GM13977 (cell line): Measurements from ENCODE around the gene KRTAP10-8.

Experiments used
- DNase-seq: peaks from one replicate; pipeline ENCODE4 v3.0.0; 2012; ENCODE audit warnings: low spot score
- CTCF ChIP-seq: IDR thresholded peaks from 2 replicates; pipeline ENCODE4 v1.5.1; 2012; ENCODE audit warnings: mild to moderate bottlenecking, control low read depth; ENCODE audit not compliant: insufficient read depth; ENCODE audit errors: extremely low read depth, missing control alignments
- in situ Hi-C: fragments of 300-500 bp; cut with MboI; formaldehyde crosslinking; loops from one replicate; pipeline ENCODE4 v1.12.0; 2022; ENCODE audit warnings: low sequenced_read_pairs, low pct_unique_long_range_greater_than_20kb, mixed read lengths, inconsistent platforms; ENCODE audit not compliant: unreplicated experiment

Gene KRTAP10-8

GRCh38 chr21:44612029-44612486, at the start of gene KRTAP10-8:
Gene KRTAP10-8 (plus strand): TSS chr21:44612079. CDS start chr21:44612101, 22 bp downstream.
- DNase-seq = no peak
- in situ Hi-C loops = no loop called here

GRCh38 chr21:44564099-44564498, 47.8 kb upstream of the KRTAP10-8 start:
- in situ Hi-C loops = no loop called here
- DNase-seq = no peak
- TF ChIP-seq CTCF = no peak

More at GRCh38 chr21:44612029-44612486, at the start of gene KRTAP10-8:
- no peak for TF ChIP-seq CTCF

- in situ Hi-C loops = no loop called here
- no peak for DNase-seq
- no peak for TF ChIP-seq CTCF
Measured at GRCh38 chr21:44564886-44565598, 46.8 kb upstream of the KRTAP10-8 start.

- in situ Hi-C loops = no loop called here
- TF ChIP-seq CTCF = no peak
- no peak for DNase-seq
Measured at GRCh38 chr21:44566403-44566802, 45.5 kb upstream of the KRTAP10-8 start.

GRCh38 chr21:44567481-44568171, 44.3 kb upstream of the KRTAP10-8 start:
- no peak for DNase-seq
- in situ Hi-C loops = no loop called here
- TF ChIP-seq CTCF = no peak

GRCh38 chr21:44568261-44568660, 43.6 kb upstream of the KRTAP10-8 start:
- in situ Hi-C loops = no loop called here
- no peak for TF ChIP-seq CTCF
- DNase-seq = no peak
